ENCODE data around the gene XXYLT1. TPM values are rescaled to one million over a fixed set of nuclear protein-coding genes. Genes with fewer than 3 reads are reported as not detected.

The XXYLT1 gene
- total RNA-seq, 4 donors from 2014 or later: 9.8 to 14.6 (median 13.9) TPM

DNA sequence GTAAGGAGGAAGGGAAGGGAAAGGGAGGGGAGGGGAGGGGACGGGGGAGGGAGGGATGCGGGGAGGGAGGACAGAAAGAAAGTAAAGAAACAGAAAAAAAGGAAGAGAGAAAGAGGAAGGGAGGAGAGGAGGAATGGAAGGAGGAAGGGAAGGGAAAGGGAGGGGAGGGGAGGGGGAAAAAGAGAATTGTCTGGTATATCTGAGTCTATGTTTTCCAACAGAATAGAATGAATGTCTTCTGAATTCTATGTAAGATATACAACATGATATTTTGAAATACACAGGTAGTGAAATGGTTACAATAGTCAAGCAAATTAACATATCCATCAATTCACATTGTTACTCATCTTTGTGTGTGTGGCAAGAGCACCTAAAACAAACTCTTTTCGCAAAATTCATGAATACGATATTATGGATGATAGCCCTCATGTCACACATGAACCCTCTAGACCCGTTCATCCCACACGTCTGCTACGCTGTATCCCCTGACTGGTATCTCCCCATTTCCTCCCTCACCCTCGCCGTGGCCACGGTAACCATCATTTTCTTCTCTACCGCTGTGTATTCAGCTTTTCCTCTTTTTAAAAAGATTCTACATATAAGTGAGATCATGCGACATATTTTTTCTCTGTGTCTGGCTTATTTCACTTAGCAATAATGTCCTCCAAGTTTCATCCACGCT is 168.9 kb downstream of the XXYLT1 start:
- 87 to 91% methylated on average over 13 of the region's 13 CpGs for WGBS, 2 donors

DNA sequence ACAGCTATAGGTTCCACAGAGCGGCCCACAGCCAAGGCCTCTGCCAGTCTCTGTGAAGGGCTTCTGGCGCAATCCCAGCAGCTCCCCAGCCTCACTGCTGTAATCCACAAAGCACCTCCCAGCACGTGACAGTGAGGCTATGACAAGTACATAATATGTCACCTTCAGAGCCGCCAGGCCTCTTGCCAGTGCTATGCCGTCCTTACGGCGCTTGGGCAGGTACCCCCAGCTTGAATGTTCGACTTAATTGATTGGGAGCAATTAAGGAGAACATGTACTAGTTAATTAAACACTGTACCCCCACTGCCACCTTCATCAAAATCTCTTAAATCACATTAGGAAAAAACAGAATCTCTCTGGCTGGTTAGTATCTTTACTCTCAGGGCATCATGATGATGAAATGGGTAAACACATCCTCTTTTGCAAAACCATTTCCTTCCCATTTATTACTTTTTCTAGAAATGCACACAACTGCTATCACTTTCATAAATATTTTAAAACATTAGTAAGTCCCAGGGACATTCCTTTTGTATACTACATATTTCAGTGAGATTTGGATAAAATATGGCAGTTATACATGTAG is 169.9 kb downstream of the XXYLT1 start:
- no peak overlapping the region for H3K27ac ChIP-seq
- no peaks in the 10 kb centered on the region for H3K9me3 ChIP-seq
- no peaks in the 10 kb centered on the region for H3K36me3 ChIP-seq
- TF ChIP-seq POLR2A (IDR thresholded peaks at IDR 0.05): no peak
- TF ChIP-seq, protein P1, sequence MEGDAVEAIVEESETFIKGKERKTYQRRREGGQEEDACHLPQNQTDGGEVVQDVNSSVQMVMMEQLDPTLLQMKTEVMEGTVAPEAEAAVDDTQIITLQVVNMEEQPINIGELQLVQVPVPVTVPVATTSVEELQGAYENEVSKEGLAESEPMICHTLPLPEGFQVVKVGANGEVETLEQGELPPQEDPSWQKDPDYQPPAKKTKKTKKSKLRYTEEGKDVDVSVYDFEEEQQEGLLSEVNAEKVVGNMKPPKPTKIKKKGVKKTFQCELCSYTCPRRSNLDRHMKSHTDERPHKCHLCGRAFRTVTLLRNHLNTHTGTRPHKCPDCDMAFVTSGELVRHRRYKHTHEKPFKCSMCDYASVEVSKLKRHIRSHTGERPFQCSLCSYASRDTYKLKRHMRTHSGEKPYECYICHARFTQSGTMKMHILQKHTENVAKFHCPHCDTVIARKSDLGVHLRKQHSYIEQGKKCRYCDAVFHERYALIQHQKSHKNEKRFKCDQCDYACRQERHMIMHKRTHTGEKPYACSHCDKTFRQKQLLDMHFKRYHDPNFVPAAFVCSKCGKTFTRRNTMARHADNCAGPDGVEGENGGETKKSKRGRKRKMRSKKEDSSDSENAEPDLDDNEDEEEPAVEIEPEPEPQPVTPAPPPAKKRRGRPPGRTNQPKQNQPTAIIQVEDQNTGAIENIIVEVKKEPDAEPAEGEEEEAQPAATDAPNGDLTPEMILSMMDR (IDR thresholded peaks at IDR 0.05): no peak
- H3K4me1 ChIP-seq: no peaks in the 10 kb centered on the region
- H3K4me3 ChIP-seq (replicated peaks in 1 of 3): no peak overlapping the region
- WGBS, 2 donors: 76 to 78% methylated on average over 8 of the region's 8 CpGs
- no peaks in the 10 kb centered on the region for H3K27me3 ChIP-seq
- intact Hi-C loops (cut with DNase I): loop anchor here (10.0 kb wide), 1 partner anchor 96 kb away; no protein-coding TSS in a partner anchor
- DNase-seq: peak; percentile 38 to 49

More for the DNA sequence above, 168.9 kb downstream of the XXYLT1 start:
- Histone ChIP-seq H3K9me3 (no peaks in the 10 kb centered on the region), H3K36me3 (no peaks in the 10 kb centered on the region), H3K27ac (no peak overlapping the region), H3K27me3 (no peaks in the 10 kb centered on the region), H3K4me3 (replicated peaks in 1 of 3) (no peak overlapping the region), H3K4me1 (no peaks in the 10 kb centered on the region)
- no peak for DNase-seq
- TF ChIP-seq POLR2A (IDR thresholded peaks at IDR 0.05): no peak
- TF ChIP-seq, protein P1 (IDR thresholded peaks at IDR 0.05): no peak
- intact Hi-C loops (cut with DNase I): loop anchor here (10.0 kb wide), 1 partner anchor 97 kb away; no protein-coding TSS in a partner anchor

DNA sequence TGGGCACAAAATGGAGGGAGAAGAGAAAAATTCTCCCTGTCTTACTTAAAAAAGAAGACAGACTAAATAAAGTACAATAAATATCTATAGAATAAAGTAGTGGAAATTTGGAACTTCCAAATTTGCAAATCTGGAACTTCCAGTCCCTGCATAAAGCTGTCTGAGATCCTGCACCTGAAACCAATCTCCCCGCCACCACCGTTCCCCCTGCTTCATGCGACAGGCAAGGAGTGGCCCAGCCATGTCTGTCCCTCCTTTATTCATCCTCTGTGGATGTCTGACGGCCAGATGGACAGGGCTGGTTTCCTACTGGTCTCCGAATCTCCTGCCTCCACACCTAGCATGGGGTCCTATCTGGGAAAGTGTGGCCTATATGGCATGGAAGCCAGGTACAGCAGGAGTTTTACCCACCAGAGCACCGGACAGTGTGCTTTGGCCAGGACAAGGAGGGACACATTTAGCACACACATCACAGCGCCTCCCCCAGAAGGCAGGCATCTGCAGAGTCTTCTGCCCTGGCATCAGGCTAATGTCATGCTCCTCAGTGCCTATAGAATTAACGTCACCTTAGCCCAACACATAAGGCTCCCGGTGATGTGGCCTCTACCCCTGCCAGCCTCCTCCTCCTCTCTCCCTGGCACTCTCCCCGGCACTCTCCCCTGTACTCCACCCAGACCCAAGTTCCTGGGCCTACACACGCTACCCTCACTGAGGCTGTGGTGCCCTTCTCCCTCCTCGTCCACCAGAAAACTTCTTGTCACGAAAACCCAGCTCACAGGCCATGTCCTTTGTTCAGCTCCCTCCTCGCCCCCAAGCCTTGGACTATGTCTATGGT is 170.8 kb downstream of the XXYLT1 start:
- H3K36me3 ChIP-seq: no peaks in the 10 kb centered on the region
- H3K4me3 ChIP-seq (replicated peaks in 1 of 3): no peak overlapping the region
- DNase-seq: no peak
- no peaks in the 10 kb centered on the region for H3K27me3 ChIP-seq
- no peak overlapping the region for H3K27ac ChIP-seq
- intact Hi-C loops (cut with DNase I): loop anchor here (10.0 kb wide), 1 partner anchor 95 kb away; no protein-coding TSS in a partner anchor
- WGBS, 2 donors: 94 to 96% methylated on average over 14 of the region's 14 CpGs
- TF ChIP-seq, protein P1 (IDR thresholded peaks at IDR 0.05): no peak
- no peak for TF ChIP-seq POLR2A (IDR thresholded peaks at IDR 0.05)
- H3K9me3 ChIP-seq: no peaks in the 10 kb centered on the region
- H3K4me1 ChIP-seq: no peaks in the 10 kb centered on the region

DNA sequence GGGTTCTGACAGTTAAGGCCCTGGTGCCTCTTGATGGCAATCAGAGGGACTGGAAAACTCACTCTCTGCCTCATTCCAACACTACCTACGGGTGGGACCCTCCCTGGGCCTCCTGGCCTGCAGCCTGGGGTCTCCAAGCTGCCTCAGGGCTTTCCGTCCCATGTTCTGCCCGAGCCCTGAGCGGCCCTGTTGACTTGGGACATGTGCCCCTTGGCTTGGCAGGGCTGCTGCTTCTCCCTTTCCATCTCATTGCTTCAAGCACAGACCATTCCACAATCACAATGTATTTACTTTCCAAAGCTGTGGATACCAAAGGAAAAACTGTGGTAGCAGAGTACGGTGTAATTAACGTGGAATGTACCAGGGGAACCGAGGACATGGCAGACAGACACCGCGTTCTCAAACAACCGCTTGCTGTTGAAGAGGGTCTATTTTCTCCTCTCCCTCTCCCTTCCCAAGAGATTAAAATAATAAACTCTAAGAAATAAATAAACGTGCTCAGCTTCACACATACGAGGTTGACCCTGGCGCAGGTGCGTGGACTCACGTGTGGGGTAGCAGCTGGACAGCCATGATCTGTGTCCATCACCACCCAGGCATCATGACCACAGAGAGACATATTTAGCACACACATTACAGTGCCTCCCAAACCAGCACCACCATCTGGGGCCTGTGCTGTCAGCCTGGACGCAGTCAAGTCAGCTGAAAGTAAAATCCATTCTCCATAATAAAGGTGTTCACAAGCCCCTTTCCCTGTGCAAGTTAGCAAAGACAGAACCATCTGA is 172.0 kb downstream of the XXYLT1 start:
- Histone ChIP-seq H3K9me3 (no peaks in the 10 kb centered on the region), H3K36me3 (no peaks in the 10 kb centered on the region), H3K4me3 (replicated peaks in 1 of 3) (no peak overlapping the region), H3K27me3 (no peaks in the 10 kb centered on the region), H3K27ac (no peak overlapping the region), H3K4me1 (peaks cover 0 to 4% of the 10 kb centered on the region in 2 donors)
- no peak for DNase-seq
- TF ChIP-seq POLR2A (IDR thresholded peaks at IDR 0.05): no peak
- TF ChIP-seq, protein P1 (IDR thresholded peaks at IDR 0.05): no peak
- 88 to 92% methylated on average over 16 of the region's 16 CpGs for WGBS, 2 donors
- intact Hi-C loops (cut with DNase I): no loop called here
